ENCODE measurements around the gene DYRK1A. TPM values are rescaled to one million over a fixed set of nuclear protein-coding genes. Genes with fewer than 3 reads are reported as not detected.

The DYRK1A gene
- total RNA-seq, 1 donor from 2014 or later = 108 TPM

GRCh38 chr21:37558676-37559211 lies 192.2 kb downstream of the DYRK1A start:
- peaks cover 8% of the 10 kb centered on the region for H3K4me1 Mint-ChIP-seq
- Histone ChIP-seq H3K9me3 (ENCODE audit: low read depth) (no peaks in the 10 kb centered on the region), H3K27me3 (no peaks in the 10 kb centered on the region), H3K36me3 (no peaks in the 10 kb centered on the region), H3K4me2 (no peak overlapping the region), H2AFZ (replicated peaks) (no peak overlapping the region), H3K27ac (no peak overlapping the region), H3K4me3 (no peak overlapping the region), H4K20me1 (ENCODE audit: low read depth) (no peaks in the 10 kb centered on the region), H3K79me2 (ENCODE audit: low read depth) (no peaks in the 10 kb centered on the region), H3K9ac (no peak overlapping the region), H3F3A (ENCODE audit: low read depth) (no peaks in the 10 kb centered on the region), H3K4me1 (no peaks in the 10 kb centered on the region)
- no peak overlapping the region for H3K4me3 Mint-ChIP-seq
- DNase-seq (ENCODE audit: low spot score) = no peak
- H3K9me3 Mint-ChIP-seq = peaks cover 7% of the 10 kb centered on the region
- no peak overlapping the region for H3K27ac Mint-ChIP-seq
- TF ChIP-seq EZH2phosphoT487 (IDR thresholded peaks at IDR 0.05) (no peak), EZH2 (IDR thresholded peaks at IDR 0.05) (no peak)
- TF ChIP-seq, protein P1, sequence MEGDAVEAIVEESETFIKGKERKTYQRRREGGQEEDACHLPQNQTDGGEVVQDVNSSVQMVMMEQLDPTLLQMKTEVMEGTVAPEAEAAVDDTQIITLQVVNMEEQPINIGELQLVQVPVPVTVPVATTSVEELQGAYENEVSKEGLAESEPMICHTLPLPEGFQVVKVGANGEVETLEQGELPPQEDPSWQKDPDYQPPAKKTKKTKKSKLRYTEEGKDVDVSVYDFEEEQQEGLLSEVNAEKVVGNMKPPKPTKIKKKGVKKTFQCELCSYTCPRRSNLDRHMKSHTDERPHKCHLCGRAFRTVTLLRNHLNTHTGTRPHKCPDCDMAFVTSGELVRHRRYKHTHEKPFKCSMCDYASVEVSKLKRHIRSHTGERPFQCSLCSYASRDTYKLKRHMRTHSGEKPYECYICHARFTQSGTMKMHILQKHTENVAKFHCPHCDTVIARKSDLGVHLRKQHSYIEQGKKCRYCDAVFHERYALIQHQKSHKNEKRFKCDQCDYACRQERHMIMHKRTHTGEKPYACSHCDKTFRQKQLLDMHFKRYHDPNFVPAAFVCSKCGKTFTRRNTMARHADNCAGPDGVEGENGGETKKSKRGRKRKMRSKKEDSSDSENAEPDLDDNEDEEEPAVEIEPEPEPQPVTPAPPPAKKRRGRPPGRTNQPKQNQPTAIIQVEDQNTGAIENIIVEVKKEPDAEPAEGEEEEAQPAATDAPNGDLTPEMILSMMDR (IDR thresholded peaks at IDR 0.05) = no peak
- H3K36me3 Mint-ChIP-seq = no peaks in the 10 kb centered on the region
- H3K27me3 Mint-ChIP-seq (ENCODE audit: insufficient read depth, low read depth) = peaks cover 6% of the 10 kb centered on the region

GRCh38 chr21:37560385-37560784 lies 193.8 kb downstream of the DYRK1A start:
- Mint-ChIP-seq H3K27me3 (ENCODE audit: insufficient read depth, low read depth) (peaks cover 6% of the 10 kb centered on the region), H3K9me3 (peaks cover 7% of the 10 kb centered on the region), H3K4me1 (peaks cover 18% of the 10 kb centered on the region), H3K27ac (no peak overlapping the region), H3K36me3 (no peaks in the 10 kb centered on the region), H3K4me3 (no peak overlapping the region)
- no peak overlapping the region for H2AFZ ChIP-seq (replicated peaks)
- H3K9me3 ChIP-seq (ENCODE audit: low read depth) = no peaks in the 10 kb centered on the region
- no peak overlapping the region for H3K27ac ChIP-seq
- no peak overlapping the region for H3K4me2 ChIP-seq
- no peak overlapping the region for H3K4me3 ChIP-seq
- no peaks in the 10 kb centered on the region for H3K79me2 ChIP-seq (ENCODE audit: low read depth)
- peaks cover 5% of the 10 kb centered on the region for H3K4me1 ChIP-seq
- TF ChIP-seq EZH2 (IDR thresholded peaks at IDR 0.05) = no peak
- no peaks in the 10 kb centered on the region for H3K36me3 ChIP-seq
- H3K27me3 ChIP-seq = no peaks in the 10 kb centered on the region
- peaks cover 5% of the 10 kb centered on the region for H3F3A ChIP-seq (ENCODE audit: low read depth)
- no peak overlapping the region for H3K9ac ChIP-seq
- no peak for DNase-seq (ENCODE audit: low spot score)
- no peaks in the 10 kb centered on the region for H4K20me1 ChIP-seq (ENCODE audit: low read depth)

DNA sequence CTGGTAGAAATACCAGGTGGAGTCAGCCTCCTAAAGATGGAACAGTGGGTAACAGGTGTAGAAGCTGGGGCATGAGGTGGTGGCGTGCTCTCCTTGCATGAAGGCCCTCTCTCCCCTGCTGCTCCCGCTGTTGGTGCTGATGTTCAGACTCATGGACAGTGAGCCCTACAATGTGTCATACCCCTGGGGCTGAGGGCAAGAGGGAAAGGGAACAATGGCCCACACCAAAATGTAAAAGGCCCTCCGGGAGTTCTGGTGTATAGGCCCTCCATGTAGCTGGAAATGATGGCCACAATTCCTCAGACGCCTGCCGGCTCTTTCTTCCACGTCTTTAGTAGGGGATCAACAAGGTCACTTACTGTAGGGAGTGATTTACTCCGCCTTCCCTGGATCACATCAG lies 194.9 kb downstream of the DYRK1A start:
- peaks cover 5% of the 10 kb centered on the region for H3F3A ChIP-seq (ENCODE audit: low read depth)
- no peaks in the 10 kb centered on the region for H4K20me1 ChIP-seq (ENCODE audit: low read depth)
- H2AFZ ChIP-seq (replicated peaks) = no peak overlapping the region
- Mint-ChIP-seq H3K9me3 (peaks cover 4% of the 10 kb centered on the region), H3K36me3 (no peaks in the 10 kb centered on the region), H3K4me1 (peaks cover 12% of the 10 kb centered on the region), H3K4me3 (no peak overlapping the region), H3K27ac (no peak overlapping the region), H3K27me3 (ENCODE audit: insufficient read depth, low read depth) (peaks cover 10% of the 10 kb centered on the region)
- no peaks in the 10 kb centered on the region for H3K79me2 ChIP-seq (ENCODE audit: low read depth)
- no peak overlapping the region for H3K4me3 ChIP-seq
- H3K27ac ChIP-seq = no peak overlapping the region
- H3K36me3 ChIP-seq = no peaks in the 10 kb centered on the region
- no peak overlapping the region for H3K9ac ChIP-seq
- no peak overlapping the region for H3K4me2 ChIP-seq
- H3K27me3 ChIP-seq = no peaks in the 10 kb centered on the region
- H3K9me3 ChIP-seq (ENCODE audit: low read depth) = no peaks in the 10 kb centered on the region
- DNase-seq (ENCODE audit: low spot score) = no peak
- H3K4me1 ChIP-seq = peaks cover 5% of the 10 kb centered on the region
- TF ChIP-seq EZH2 (IDR thresholded peaks at IDR 0.05) = no peak
- TF ChIP-seq, protein P1 (IDR thresholded peaks at IDR 0.05) = no peak
- no peak for TF ChIP-seq EZH2phosphoT487 (IDR thresholded peaks at IDR 0.05)

Data from neural progenitor cell (in vitro differentiated cells).